HG03039 (cell line): ENCODE data around the gene SPAG17.

ENCODE experiments used
- ATAC-seq: cut with Tn5 transposase; IDR thresholded peaks from one replicate; pipeline ENCODE4 v1.9.1; 2021; ENCODE audit warnings: mild to moderate bottlenecking, moderate library complexity; ENCODE audit not compliant: unreplicated experiment

SPAG17 gene

DNA sequence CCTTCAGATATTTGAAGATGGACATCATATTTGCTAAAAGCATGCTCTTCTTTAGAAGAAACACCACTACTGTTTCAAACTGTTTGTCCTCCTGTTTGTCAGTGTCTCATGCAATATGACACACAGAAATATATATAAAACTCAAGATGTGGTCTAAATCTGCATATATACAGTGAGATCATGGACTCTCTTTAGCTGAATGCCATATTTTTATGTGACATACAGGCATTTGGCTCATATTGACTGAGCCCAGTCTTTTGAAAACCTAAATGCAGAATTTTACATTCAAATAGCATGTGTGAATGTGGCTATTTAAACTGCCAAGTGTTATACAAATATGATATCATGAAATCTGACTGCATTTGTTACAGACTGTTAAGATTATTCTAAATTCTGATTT, 274.0 kb downstream of the SPAG17 start:
- no peak for ATAC-seq

DNA sequence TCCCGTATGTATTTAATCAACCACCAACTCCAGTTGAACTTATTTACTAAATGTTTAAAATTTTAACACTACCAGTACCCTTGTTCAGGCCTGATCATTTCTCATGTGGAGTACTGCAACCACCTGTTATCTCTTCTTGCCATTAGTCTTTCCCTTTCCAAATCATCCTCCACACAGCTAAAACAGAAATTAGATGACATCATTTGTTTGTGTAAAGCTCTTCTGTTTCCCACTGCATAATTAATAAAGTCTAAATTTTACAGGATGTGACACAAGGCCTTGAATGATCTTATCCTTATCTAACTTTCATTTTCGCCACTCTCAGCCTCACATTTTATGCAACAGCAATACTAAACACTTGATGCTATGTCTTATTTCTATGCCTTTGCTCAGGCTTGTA, 280.0 kb downstream of the SPAG17 start:
- ATAC-seq: no peak

DNA sequence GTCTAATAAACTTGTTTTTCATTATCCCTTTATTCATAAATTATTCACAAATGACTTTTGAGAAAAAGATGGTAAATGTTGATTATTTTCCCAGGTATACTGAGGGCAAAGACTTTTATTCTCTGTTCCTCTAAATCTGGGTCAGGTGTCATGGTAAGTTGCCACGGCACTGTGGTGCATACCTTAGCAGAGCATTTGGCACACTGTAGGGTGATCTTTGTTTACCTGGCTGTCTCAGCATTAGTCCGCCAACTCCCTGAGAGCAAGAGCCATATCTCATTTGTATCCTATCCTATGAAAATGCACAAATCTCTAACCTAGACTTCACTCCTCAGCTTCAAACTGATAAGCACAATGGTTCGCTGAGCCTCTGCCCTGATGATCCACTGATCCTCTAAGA, 280.5 kb downstream of the SPAG17 start:
- no peak for ATAC-seq
